HepG2 (cell line): ENCODE results near the gene UTP25. TPM values are rescaled to one million over a fixed set of nuclear protein-coding genes. Genes with fewer than 3 reads are reported as not detected.

Experiments used
- ATAC-seq: fragments of 200-7000 bp; cut with Tn5 transposase; 3 replicates; pipeline ENCODE4 v1.9.1; 2020; ENCODE audit warnings: mild to moderate bottlenecking, moderate library complexity
- BruUV-seq: library from RNA; stranded (reverse); fragments of 400-500 nt; replicated peaks from 2 replicates; lab custom pipeline; 2021; lab: Mats Ljungman, UMichigan
- CTCF ChIA-PET: fragments of 300-600 bp; formaldehyde crosslinking; extraction: SDS; loops from one replicate; lab custom pipeline; 2021; ENCODE audit warnings: low total read pairs, inconsistent platforms, low intra/inter-chr PET ratio; lab: Yijun Ruan, JAX
- POLR2A ChIA-PET: fragments of 350-600 bp; sonication (Branson Sonifier 250); formaldehyde crosslinking; loops from one replicate; lab custom pipeline; 2020; ENCODE audit warnings: antibody characterized with exemption, inconsistent platforms; lab: Yijun Ruan, JAX
- DNase-seq: peaks from one replicate; pipeline ENCODE4 v3.0.0-alpha.2; 2015; ENCODE audit warnings: low spot score
- FAIRE-seq: peaks from 3 replicates; lab custom pipeline; 2011; peaks lifted over from hg19 to GRCh38; lab: Jason Lieb, UNC
- H2AFZ ChIP-seq: one replicate; pipeline ENCODE4 v1.6.1; 2011; ENCODE audit warnings: low read length, inconsistent platforms
- H3K27ac ChIP-seq: fragments of 300-600 bp; 3 replicates; pipeline ENCODE4 v1.8.0; 2011; ENCODE audit warnings: mixed run types, mild to moderate bottlenecking, mixed read lengths, low read length, inconsistent platforms; ENCODE audit not compliant: insufficient read depth; ENCODE audit errors: extremely low read length
- H3K27me3 ChIP-seq, 2 experiments: fragments of 200-600 bp in 1 of 2; 2 replicates in 1 of 2; 3 replicates in 1 of 2; pipeline versions ENCODE4 v1.6.0 to v1.8.0; 2011; ENCODE audit warnings: low read length in 2 of 2, mild to moderate bottlenecking in 2 of 2, moderate library complexity in 2 of 2, inconsistent platforms in 1 of 2; ENCODE audit not compliant: insufficient read depth in 2 of 2, control insufficient read depth in 1 of 2
- H3K36me3 ChIP-seq, 2 experiments: fragments of 200-600 bp in 1 of 2; replicated peaks in 1 of 2; 2 replicates in 1 of 2; 3 replicates in 1 of 2; pipeline versions ENCODE4 v1.5.1 to v1.8.0; 2011; ENCODE audit warnings: low read length in 2 of 2, inconsistent platforms in 1 of 2; ENCODE audit not compliant: insufficient read depth in 2 of 2, control insufficient read depth in 1 of 2
- H3K4me1 ChIP-seq: 2 replicates; pipeline ENCODE4 v1.5.1; 2012; ENCODE audit warnings: low read length, inconsistent platforms; ENCODE audit not compliant: insufficient read depth
- H3K4me2 ChIP-seq: 2 replicates; pipeline ENCODE4 v1.6.0; 2011; ENCODE audit warnings: low read depth, low read length, inconsistent platforms
- H3K4me3 ChIP-seq, 3 experiments: fragments of 200-600 bp in 1 of 3; sonication (generic), shearing (Covaris generic) in 1 of 3; replicated peaks in 1 of 3; 2 replicates each; pipeline ENCODE4 v1.5.1; 2011 to 2016; ENCODE audit warnings: low read length in 3 of 3, inconsistent platforms in 2 of 3, low read depth in 2 of 3, mild to moderate bottlenecking in 2 of 3, control low read depth in 1 of 3, mixed read lengths in 1 of 3; ENCODE audit not compliant: insufficient read depth in 1 of 3
- H3K79me2 ChIP-seq: one replicate; pipeline ENCODE4 v1.6.1; 2011; ENCODE audit warnings: low read length, inconsistent platforms; ENCODE audit not compliant: insufficient read depth
- H3K9ac ChIP-seq: 2 replicates; pipeline ENCODE4 v1.6.0; 2011; ENCODE audit warnings: mild to moderate bottlenecking, low read depth, low read length, inconsistent platforms; ENCODE audit not compliant: insufficient read depth
- H3K9me3 ChIP-seq: 2 replicates; pipeline ENCODE4 v1.5.1; 2012; ENCODE audit warnings: mild to moderate bottlenecking, low read length
- H4K20me1 ChIP-seq: 2 replicates; pipeline ENCODE4 v1.6.0; 2011; ENCODE audit warnings: inconsistent platforms, mild to moderate bottlenecking, low read length, moderate library complexity; ENCODE audit not compliant: insufficient read depth
- CERS6 ChIP-seq: sonication (generic); formaldehyde crosslinking; IDR thresholded peaks from 2 replicates; pipeline ENCODE4 v1.5.0; 2020; ENCODE audit warnings: missing genetic modification reagents
- E2F5 ChIP-seq: sonication (generic); formaldehyde crosslinking; conservative IDR thresholded peaks from 2 replicates; pipeline ENCODE4 v1.4.0; 2020; ENCODE audit warnings: missing genetic modification reagents
- FOXK2 ChIP-seq: fragments of 450-650 bp; IDR thresholded peaks from 2 replicates; pipeline ENCODE4 v1.6.1; 2016
- KMT2A ChIP-seq: sonication (generic); formaldehyde crosslinking; IDR thresholded peaks from 2 replicates; pipeline ENCODE4 v1.4.0; 2020; ENCODE audit warnings: missing genetic modification reagents
- NPAS2 ChIP-seq: sonication (generic); formaldehyde crosslinking; IDR thresholded peaks from 2 replicates; pipeline ENCODE4 v1.8.0; 2022; ENCODE audit warnings: mild to moderate bottlenecking, missing genetic modification reagents, borderline replicate concordance
- ZNF121 ChIP-seq: sonication (generic); formaldehyde crosslinking; IDR thresholded peaks from 2 replicates; pipeline ENCODE4 v1.5.0; 2020; ENCODE audit warnings: mild to moderate bottlenecking, missing genetic modification reagents
- ZNF180 ChIP-seq: sonication (generic); formaldehyde crosslinking; IDR thresholded peaks from 2 replicates; pipeline ENCODE4 v1.4.0; 2020; ENCODE audit warnings: low read depth, missing genetic modification reagents, borderline replicate concordance
- ZNF264 ChIP-seq: sonication (generic); formaldehyde crosslinking; IDR thresholded peaks from 2 replicates; pipeline ENCODE4 v1.4.0; 2020; ENCODE audit warnings: missing genetic modification reagents
- WGBS: methylation state at CpG from one replicate; pipeline ENCODE4 v1.1.6; 2017; ENCODE audit warnings: low lambda C conversion rate; 5-methylcytosine and 5-hydroxymethylcytosine counted together
- in situ Hi-C: cut with HindIII; loops from 2 replicates; pipeline ENCODE4 v1.10.0; 2017; ENCODE audit warnings: low pct_unique_long_range_greater_than_20kb; ENCODE audit not compliant: extremely low pct_ligation_motif_present
- intact Hi-C: fragments of 100-400 bp; cut with micrococcal nuclease; formaldehyde crosslinking; loops from one replicate; pipeline ENCODE4 v1.10.0; 2022; ENCODE audit not compliant: unreplicated experiment
- polyA plus RNA-seq, 8 experiments: library from polyadenylated mRNA; depleted of rRNA in 3 of 8; stranded (reverse) in 7 of 8; unstranded in 1 of 8; fragments of >200 nt; fragmentation: Illumina TruSeq in 4 of 8; extraction: Trizol in 4 of 8; gene quantifications; 2 replicates each; pipeline versions ENCODE4 v1.2.1 to v1.2.3, GENCODE V29; 2011 to 2016; ENCODE audit warnings: low read depth in 4 of 8, missing spikeins in 1 of 8, mixed read lengths in 1 of 8; ENCODE audit not compliant: insufficient read depth in 1 of 8
- total RNA-seq, 5 experiments: library from RNA; depleted of rRNA; stranded (reverse); fragments of >200 nt; fragmentation: Illumina TruSeq; extraction: Trizol; gene quantifications; 2 replicates each; pipeline ENCODE4 v1.2.3, GENCODE V29; 2016; ENCODE audit warnings: low read depth in 1 of 5

Gene UTP25
- total and polyA plus RNA-seq, 2 of the 13 experiments (the other 11 are each of a cell fraction or from before 2014, with no cell fraction given) = 4.8 to 5.7 TPM

GRCh38 chr1:209853676-209854075 lies 25.9 kb downstream of the UTP25 start:
- no peaks in the 10 kb centered on the region for H4K20me1 ChIP-seq
- no peaks in the 10 kb centered on the region for H3K4me1 ChIP-seq
- ChIA-PET POLR2A (no interaction called here), CTCF (no interaction called here)
- no peak for ATAC-seq
- WGBS = 93% methylated on average over 2 of the region's 2 CpGs
- DNase-seq = no peak
- FAIRE-seq = no peak
- no peaks in the 10 kb centered on the region for H3K9me3 ChIP-seq
- no peak for TF ChIP-seq CERS6 (CRISPR knock-in tag)
- TF ChIP-seq KMT2A (CRISPR knock-in tag) = no peak
- no peak for TF ChIP-seq FOXK2
- no peak for TF ChIP-seq NPAS2 (CRISPR knock-in tag)
- no peak for TF ChIP-seq ZNF264 (CRISPR knock-in tag)
- TF ChIP-seq ZNF180 (CRISPR knock-in tag) = no peak
- no peak for TF ChIP-seq ZNF121 (CRISPR knock-in tag)
- no peak for TF ChIP-seq E2F5 (CRISPR knock-in tag)
- H3K79me2 ChIP-seq = no peaks in the 10 kb centered on the region
- H3K4me3 ChIP-seq = no peak overlapping the region
- no TSS peak for BruUV-seq
- H3K36me3 ChIP-seq = peaks cover 12 to 39% of the 10 kb centered on the region in 2 experiments
- no peak overlapping the region for H3K9ac ChIP-seq
- H3K4me2 ChIP-seq = no peak overlapping the region
- H3K27ac ChIP-seq = no peak overlapping the region
- H3K27me3 ChIP-seq = no peaks in the 10 kb centered on the region
- in situ Hi-C loops = loop anchor here (25.0 kb wide), 1 partner anchor 459 kb away; no protein-coding TSS in a partner anchor
- intact Hi-C loops = no loop called here
- H2AFZ ChIP-seq = no peak overlapping the region
